M059J (cell line): ENCODE measurements around the gene MED15. TPM values are rescaled to one million over a fixed set of nuclear protein-coding genes. Genes with fewer than 3 reads are reported as not detected.
A peak's percentile ranks its signal among the peaks of the same experiment; 100 is the strongest.

Experiments used
- DNase-seq: peaks from one replicate; pipeline ENCODE4 v3.0.0-alpha.2; 2012; ENCODE audit warnings: low read depth
- total RNA-seq: library from RNA; depleted of rRNA; stranded (reverse); fragments of >200 nt; shearing (Covaris generic); gene quantifications from 2 replicates; pipeline ENCODE4 v1.2.3, GENCODE V29; 2014; rRNA removed

Gene MED15
- total RNA-seq, 1 experiment from 2014 or later, result 27.9 TPM

GRCh38 chr22:20624161-20624616 is 116.8 kb downstream of the MED15 start:
- peak; percentile 9 for DNase-seq

- no peak for DNase-seq
Measured at GRCh38 chr22:20625270-20625669, 117.9 kb downstream of the MED15 start.

GRCh38 chr22:20626811-20627210 is 119.4 kb downstream of the MED15 start:
- no peak for DNase-seq

GRCh38 chr22:20627432-20627831 is 120.0 kb downstream of the MED15 start:
- no peak for DNase-seq

GRCh38 chr22:20628081-20628939 is 120.9 kb downstream of the MED15 start:
- DNase-seq, result no peak

GRCh38 chr22:20629401-20629800 is 122.0 kb downstream of the MED15 start:
- no peak for DNase-seq

- DNase-seq, result no peak
Measured at GRCh38 chr22:20630873-20631617, 123.6 kb downstream of the MED15 start.

GRCh38 chr22:20632082-20632481 is 124.7 kb downstream of the MED15 start:
- no peak for DNase-seq

- DNase-seq, result no peak
Measured at GRCh38 chr22:20632518-20632917, 125.1 kb downstream of the MED15 start.

GRCh38 chr22:20634560-20635226 is 127.3 kb downstream of the MED15 start:
- DNase-seq, result no peak

- DNase-seq, result no peak
Measured at GRCh38 chr22:20635227-20635591, 127.8 kb downstream of the MED15 start.

GRCh38 chr22:20636075-20636812 is 128.8 kb downstream of the MED15 start:
- no peak for DNase-seq

GRCh38 chr22:20636945-20637344 is 129.5 kb downstream of the MED15 start:
- DNase-seq, result no peak

Other genes with a start within 250 kb of the MED15 start
- gene RTN4R, start 239.3 kb upstream of the MED15 start, total RNA-seq, result 1.7 and 2.4 TPM in 2 replicates
- gene DGCR6L, start 187.6 kb upstream of the MED15 start, total RNA-seq, result 52.1 and 52.2 TPM in 2 replicates
- 4.6 and 8.3 TPM in 2 replicates for gene ZNF74, start 113.5 kb upstream of the MED15 start, total RNA-seq
- 10.3 and 24.3 TPM in 2 replicates for gene SCARF2, start 69.8 kb upstream of the MED15 start, total RNA-seq
- 17.5 and 21.2 TPM in 2 replicates for gene KLHL22, start 11.8 kb upstream of the MED15 start, total RNA-seq